Caco-2 (cell line): Measurements from ENCODE around the gene TGFBRAP1. TPM values are rescaled to one million over a fixed set of nuclear protein-coding genes. Genes with fewer than 3 reads are reported as not detected.

Experiments used
- BruUV-seq: library from RNA; stranded (reverse); fragments of 400-500 nt; replicated peaks from 2 replicates; lab custom pipeline; 2021; lab: Mats Ljungman, UMichigan
- CTCF ChIA-PET: fragments of 300-600 bp; sonication (Branson Sonifier 250); formaldehyde crosslinking; loops from one replicate; lab custom pipeline; 2022; ENCODE audit warnings: antibody characterized with exemption; lab: Charles Lee
- POLR2A ChIA-PET: fragments of 300-600 bp; sonication (Branson Sonifier 250); formaldehyde crosslinking; loops from one replicate; lab custom pipeline; 2022; ENCODE audit warnings: antibody characterized with exemption; lab: Charles Lee
- DNase-seq, 2 experiments: peaks; one replicate each; pipeline versions ENCODE4 v3.0.0 to v3.0.0-alpha.2; 2020 to 2022
- H3K27me3 ChIP-seq: replicated peaks from 2 replicates; pipeline ENCODE4 v1.6.0; 2011; ENCODE audit warnings: low read length; ENCODE audit not compliant: control insufficient read depth, insufficient read depth
- H3K36me3 ChIP-seq: 2 replicates; pipeline ENCODE4 v1.5.1; 2011; ENCODE audit warnings: low read length; ENCODE audit not compliant: control insufficient read depth, insufficient read depth
- H3K4me1 ChIP-seq: fragments of 250-450 bp; sonication (Bioruptor Pico); 2 replicates; pipeline ENCODE4 v1.5.1; 2020; ENCODE audit warnings: mild to moderate bottlenecking
- H3K4me3 ChIP-seq: 2 replicates; pipeline ENCODE4 v1.5.1; 2011; ENCODE audit warnings: low read depth, mild to moderate bottlenecking, control low read depth, low read length
- H3K9me3 ChIP-seq: fragments of 250-450 bp; sonication (Bioruptor Pico); 2 replicates; pipeline ENCODE4 v1.5.1; 2020; ENCODE audit warnings: mild to moderate bottlenecking, moderate library complexity
- H3K27ac Mint-ChIP-seq: one replicate; pipeline ENCODE4 v1.8.0; 2022; ENCODE audit warnings: mixed read lengths; ENCODE audit not compliant: unreplicated experiment
- H3K27me3 Mint-ChIP-seq: one replicate; pipeline ENCODE4 v1.8.0; 2022; ENCODE audit warnings: mixed read lengths; ENCODE audit not compliant: insufficient read depth, unreplicated experiment
- H3K36me3 Mint-ChIP-seq: one replicate; pipeline ENCODE4 v1.8.0; 2022; ENCODE audit warnings: mild to moderate bottlenecking, mixed read lengths; ENCODE audit not compliant: insufficient read depth, unreplicated experiment
- H3K4me1 Mint-ChIP-seq: one replicate; pipeline ENCODE4 v1.8.0; 2022; ENCODE audit warnings: low read depth, mixed read lengths; ENCODE audit not compliant: unreplicated experiment
- H3K4me3 Mint-ChIP-seq: one replicate; pipeline ENCODE4 v1.8.0; 2022; ENCODE audit warnings: mild to moderate bottlenecking, moderate library complexity, mixed read lengths; ENCODE audit not compliant: unreplicated experiment
- H3K9me3 Mint-ChIP-seq: one replicate; pipeline ENCODE4 v1.8.0; 2022; ENCODE audit warnings: mixed read lengths; ENCODE audit not compliant: unreplicated experiment
- CTCF ChIP-seq, 2 experiments: fragments of 200-600 bp in 1 of 2; IDR thresholded peaks; 1 replicate in 1 of 2; 2 replicates in 1 of 2; pipeline versions ENCODE4 v1.5.1 to v1.8.0; 2011 to 2022; ENCODE audit warnings: antibody characterized with exemption in 1 of 2, control low read depth in 1 of 2, inconsistent platforms in 1 of 2, low read depth in 1 of 2, low read length in 1 of 2, mild to moderate bottlenecking in 1 of 2, moderate library complexity in 1 of 2; ENCODE audit not compliant: insufficient read depth in 1 of 2, severe bottlenecking in 1 of 2, unreplicated experiment in 1 of 2
- intact Hi-C: fragments of 100-400 bp; cut with micrococcal nuclease; formaldehyde crosslinking; loops from one replicate; pipeline ENCODE4 v1.10.0; 2022; ENCODE audit not compliant: unreplicated experiment
- total RNA-seq: library from RNA; stranded (reverse); gene quantifications from 2 replicates; pipeline ENCODE4 v1.2.3, GENCODE V29; 2022

Gene TGFBRAP1
- total RNA-seq, 1 experiment from 2014 or later = 26.0 TPM

- Histone ChIP-seq H3K4me1 (no peaks in the 10 kb centered on the region), H3K36me3 (no peaks in the 10 kb centered on the region; the same call in 1 of the 2 replicates), H3K9me3 (no peaks in the 10 kb centered on the region), H3K27me3 (no peaks in the 10 kb centered on the region), H3K4me3 (no peak overlapping the region)
- Mint-ChIP-seq H3K27ac (no peak overlapping the region), H3K27me3 (no peaks in the 10 kb centered on the region), H3K9me3 (no peaks in the 10 kb centered on the region), H3K4me1 (no peaks in the 10 kb centered on the region), H3K4me3 (no peak overlapping the region), H3K36me3 (peaks cover 5% of the 10 kb centered on the region)
- no TSS peak for BruUV-seq
- intact Hi-C loops = no loop called here
- no peak for DNase-seq
- no peak for TF ChIP-seq CTCF (IDR thresholded peaks at IDR 0.05; ENCODE audit: insufficient read depth in 1 of 2, low read depth in 1 of 2, low read length in 1 of 2, severe bottlenecking in 1 of 2, unreplicated experiment in 1 of 2)
- CTCF ChIA-PET = no interaction called here
- POLR2A ChIA-PET = no interaction called here
These were observed 20.4 kb downstream of the TGFBRAP1 start for GRCh38 chr2:105309147-105309545.

GRCh38 chr2:105308382-105309146, 21.0 kb downstream of the TGFBRAP1 start:
- Histone ChIP-seq H3K4me3 (no peak overlapping the region), H3K36me3 (no peaks in the 10 kb centered on the region; the same call in 1 of the 2 replicates), H3K27me3 (no peaks in the 10 kb centered on the region), H3K4me1 (no peaks in the 10 kb centered on the region), H3K9me3 (no peaks in the 10 kb centered on the region)
- no peak overlapping the region for H3K4me3 Mint-ChIP-seq
- BruUV-seq = no TSS peak
- H3K4me1 Mint-ChIP-seq = no peaks in the 10 kb centered on the region
- no peaks in the 10 kb centered on the region for H3K27me3 Mint-ChIP-seq
- no peak for TF ChIP-seq CTCF (IDR thresholded peaks at IDR 0.05; ENCODE audit: insufficient read depth in 1 of 2, low read depth in 1 of 2, low read length in 1 of 2, severe bottlenecking in 1 of 2, unreplicated experiment in 1 of 2)
- no peak overlapping the region for H3K27ac Mint-ChIP-seq
- ChIA-PET POLR2A (no interaction called here), CTCF (no interaction called here)
- H3K36me3 Mint-ChIP-seq = peaks cover 5% of the 10 kb centered on the region
- intact Hi-C loops = no loop called here
- H3K9me3 Mint-ChIP-seq = no peaks in the 10 kb centered on the region
- no peak for DNase-seq

- Mint-ChIP-seq H3K9me3 (no peaks in the 10 kb centered on the region), H3K4me3 (no peak overlapping the region), H3K4me1 (no peaks in the 10 kb centered on the region), H3K36me3 (peaks cover 5% of the 10 kb centered on the region), H3K27me3 (no peaks in the 10 kb centered on the region), H3K27ac (no peak overlapping the region)
- ChIA-PET POLR2A (no interaction called here), CTCF (no interaction called here)
- intact Hi-C loops = no loop called here
- H3K36me3 ChIP-seq = no peaks in the 10 kb centered on the region; the same call in 1 of the 2 replicates
- no peaks in the 10 kb centered on the region for H3K27me3 ChIP-seq
- no TSS peak for BruUV-seq
- no peak for DNase-seq
- H3K4me1 ChIP-seq = no peaks in the 10 kb centered on the region
- no peak overlapping the region for H3K4me3 ChIP-seq
- no peak for TF ChIP-seq CTCF (IDR thresholded peaks at IDR 0.05; ENCODE audit: insufficient read depth in 1 of 2, low read depth in 1 of 2, low read length in 1 of 2, severe bottlenecking in 1 of 2, unreplicated experiment in 1 of 2)
- H3K9me3 ChIP-seq = no peaks in the 10 kb centered on the region
These were observed 21.6 kb downstream of the TGFBRAP1 start for GRCh38 chr2:105307962-105308361.
